ENCODE results near the gene TMEM250. TPM values are rescaled to one million over a fixed set of nuclear protein-coding genes. Genes with fewer than 3 reads are reported as not detected.

Gene TMEM250
- total RNA-seq, 1 experiment from 2014 or later, result 34.0 TPM

GRCh38 chr9:136132512-136133050, 13.9 kb upstream of the TMEM250 start:
- Histone ChIP-seq H3K4me3 (ENCODE audit: low read depth in 2 of 2, low read length in 2 of 2) (no peak overlapping the region), H3K9me3 (ENCODE audit: control insufficient read depth, insufficient read depth, low read depth, low read length) (no peaks in the 10 kb centered on the region), H3K27ac (ENCODE audit: low read length) (no peak overlapping the region), H3K36me3 (ENCODE audit: control insufficient read depth, insufficient read depth, low read length) (no peaks in the 10 kb centered on the region), H3K4me1 (ENCODE audit: control insufficient read depth, insufficient read depth, low read length) (peaks cover 4% of the 10 kb centered on the region), H3K27me3 (ENCODE audit: control insufficient read depth, insufficient read depth, low read length) (no peaks in the 10 kb centered on the region)
- ChIA-PET POLR2A (no interaction called here), CTCF (interaction anchor here (0.6 to 1.1 kb wide), 5 partner anchors 9 to 86 kb away, joined by 5 to 8 read pairs (median 6); no protein-coding TSS in a partner anchor)
- intact Hi-C loops (cut with micrococcal nuclease; ENCODE audit: unreplicated experiment) (no loop called here), in situ Hi-C loops (cut with HindIII; ENCODE audit: low pct_unique_long_range_greater_than_20kb, low sequenced_read_pairs) (no loop called here)
- no peak for TF ChIP-seq CTCF (IDR thresholded peaks at IDR 0.05)
- no peak for TF ChIP-seq POLR2AphosphoS5 (IDR thresholded peaks at IDR 0.05; ENCODE audit: low read depth, low read length)
- TF ChIP-seq TCF7L2 (IDR thresholded peaks at IDR 0.05; ENCODE audit: low read depth, low read length), result no peak
- no peak for TF ChIP-seq SIN3A (IDR thresholded peaks at IDR 0.05; ENCODE audit: borderline replicate concordance, insufficient read depth, low read depth, low read length)
- TF ChIP-seq REST (IDR thresholded peaks at IDR 0.05; ENCODE audit: insufficient read depth in 1 of 2, low read depth in 2 of 2, low read length in 1 of 2), result no peak
- ATAC-seq, result no peak
- DNase-seq (ENCODE audit: low read depth, low spot score), result no peak
- no TSS peak for BruUV-seq (replicated peaks)

- POLR2A ChIA-PET, result interaction anchor here (0.6 kb wide), 1 partner anchor 40 kb away, joined by 3 read pairs; no protein-coding TSS in a partner anchor
- in situ Hi-C loops (cut with HindIII; ENCODE audit: low pct_unique_long_range_greater_than_20kb, low sequenced_read_pairs) (no loop called here), intact Hi-C loops (cut with micrococcal nuclease; ENCODE audit: unreplicated experiment) (no loop called here)
- no peaks in the 10 kb centered on the region for H3K9me3 ChIP-seq (ENCODE audit: control insufficient read depth, insufficient read depth, low read depth, low read length)
- H3K4me1 ChIP-seq (ENCODE audit: control insufficient read depth, insufficient read depth, low read length), result peaks cover 4% of the 10 kb centered on the region
- no TSS peak for BruUV-seq (replicated peaks)
- H3K27me3 ChIP-seq (ENCODE audit: control insufficient read depth, insufficient read depth, low read length), result no peaks in the 10 kb centered on the region
- TF ChIP-seq SIN3A (IDR thresholded peaks at IDR 0.05; ENCODE audit: borderline replicate concordance, insufficient read depth, low read depth, low read length) (no peak), TCF7L2 (IDR thresholded peaks at IDR 0.05; ENCODE audit: low read depth, low read length) (no peak), CTCF (IDR thresholded peaks at IDR 0.05) (no peak), REST (IDR thresholded peaks at IDR 0.05; ENCODE audit: insufficient read depth in 1 of 2, low read depth in 2 of 2, low read length in 1 of 2) (no peak), POLR2AphosphoS5 (IDR thresholded peaks at IDR 0.05; ENCODE audit: low read depth, low read length) (no peak)
- ATAC-seq (no peak), DNase-seq (ENCODE audit: low read depth, low spot score) (no peak)
- no peaks in the 10 kb centered on the region for H3K36me3 ChIP-seq (ENCODE audit: control insufficient read depth, insufficient read depth, low read length)
- H3K4me3 ChIP-seq (ENCODE audit: low read depth in 2 of 2, low read length in 2 of 2), result no peak overlapping the region
- H3K27ac ChIP-seq (ENCODE audit: low read length), result no peak overlapping the region
- CTCF ChIA-PET, result interaction anchor here (1.1 kb wide), 1 partner anchor 10 kb away, joined by 6 read pairs; no protein-coding TSS in a partner anchor
Measured at GRCh38 chr9:136131629-136132511, 13.2 kb upstream of the TMEM250 start.

Data from Panc1 (cell line).